Neural cell (in vitro differentiated cells): ENCODE data around the gene C2orf74. TPM values are rescaled to one million over a fixed set of nuclear protein-coding genes. Genes with fewer than 3 reads are reported as not detected.

Source experiments
- H2AFZ ChIP-seq: fragments of 200-600, 300-800 bp; sonication (generic), shearing (Covaris generic); 2 replicates; pipeline ENCODE4 v1.6.0; 2014; ENCODE audit warnings: low read depth, mild to moderate bottlenecking, antibody characterized with exemption, low read length, moderate library complexity
- H3F3A ChIP-seq: fragments of 200-600 bp; shearing (Covaris generic); 2 replicates; pipeline ENCODE4 v1.6.1; 2016; ENCODE audit warnings: mild to moderate bottlenecking, moderate library complexity, mixed read lengths, antibody characterized with exemption, low read length; ENCODE audit not compliant: insufficient read depth, poor library complexity, severe bottlenecking
- H3K27ac ChIP-seq: fragments of 200-600, 300-800 bp; sonication (generic), shearing (Covaris generic); 2 replicates; pipeline ENCODE4 v1.5.1; 2014; ENCODE audit warnings: mild to moderate bottlenecking, low read length, moderate library complexity
- H3K27me3 ChIP-seq: fragments of 300-800, 200-600 bp; sonication (generic), shearing (Covaris generic); 2 replicates; pipeline ENCODE4 v1.6.0; 2014; ENCODE audit warnings: mild to moderate bottlenecking, low read depth, low read length, moderate library complexity; ENCODE audit not compliant: insufficient read depth
- H3K36me3 ChIP-seq: fragments of 300-800, 200-600 bp; sonication (generic), shearing (Covaris generic); 2 replicates; pipeline ENCODE4 v1.5.1; 2014; ENCODE audit warnings: mild to moderate bottlenecking, antibody characterized with exemption, low read length, moderate library complexity; ENCODE audit not compliant: insufficient read depth
- H3K4me2 ChIP-seq: fragments of 300-800, 200-600 bp; sonication (generic), shearing (Covaris generic); 2 replicates; pipeline ENCODE4 v1.6.0; 2014; ENCODE audit warnings: mild to moderate bottlenecking, low read length
- H3K4me3 ChIP-seq: fragments of 300-800, 200-600 bp; sonication (generic), shearing (Covaris generic); 2 replicates; pipeline ENCODE4 v1.5.1; 2014; ENCODE audit warnings: mild to moderate bottlenecking, low read length, moderate library complexity
- H3K79me2 ChIP-seq: fragments of 200-600 bp; shearing (Covaris generic); replicated peaks from 2 replicates; pipeline ENCODE4 v1.6.0; 2014; ENCODE audit warnings: mild to moderate bottlenecking, low read length, moderate library complexity; ENCODE audit not compliant: insufficient read depth
- H3K9ac ChIP-seq: fragments of 300-800, 200-600 bp; sonication (generic), shearing (Covaris generic); 2 replicates; pipeline ENCODE4 v1.6.1; 2016; ENCODE audit warnings: mild to moderate bottlenecking, low read length, mixed read lengths
- H3K9me2 ChIP-seq: fragments of 200-600 bp; shearing (Covaris generic); 2 replicates; pipeline ENCODE4 v1.6.1; 2016; ENCODE audit warnings: mild to moderate bottlenecking, low read length, mixed read lengths; ENCODE audit not compliant: insufficient read depth
- H3K9me3 ChIP-seq: fragments of 200-600, 300-800 bp; sonication (generic), shearing (Covaris generic); 2 replicates; pipeline ENCODE4 v1.6.1; 2016; ENCODE audit warnings: mild to moderate bottlenecking, mixed run types, low read length, moderate library complexity, mixed read lengths
- H4K20me1 ChIP-seq: fragments of 200-600 bp; shearing (Covaris generic); 2 replicates; pipeline ENCODE4 v1.6.1; 2016; ENCODE audit warnings: mild to moderate bottlenecking, mixed run types; ENCODE audit not compliant: insufficient read depth
- EP300 ChIP-seq: fragments of 450-650 bp; conservative IDR thresholded peaks from 2 replicates; pipeline ENCODE4 v1.6.1; 2014; ENCODE audit warnings: antibody characterized with exemption, mild to moderate bottlenecking, moderate library complexity; ENCODE audit not compliant: poor library complexity, severe bottlenecking
- EZH2 ChIP-seq: fragments of 200-600, 300-800 bp; shearing (Covaris generic), sonication (generic); IDR thresholded peaks from 2 replicates; pipeline ENCODE4 v1.6.1; 2014; ENCODE audit warnings: antibody characterized with exemption, low read length, borderline replicate concordance, mild to moderate bottlenecking; ENCODE audit not compliant: insufficient read depth, poor library complexity, severe bottlenecking
- MXI1 ChIP-seq: fragments of 450-650 bp; conservative IDR thresholded peaks from 2 replicates; pipeline ENCODE4 v1.6.1; 2014; ENCODE audit warnings: antibody characterized with exemption, mild to moderate bottlenecking; ENCODE audit not compliant: poor library complexity, severe bottlenecking
- POLR2AphosphoS5 ChIP-seq: IDR thresholded peaks from 2 replicates; pipeline ENCODE4 v1.6.1; 2012
- RAD21 ChIP-seq: fragments of 450-650 bp; conservative IDR thresholded peaks from 2 replicates; pipeline ENCODE4 v1.6.1; 2014; ENCODE audit warnings: antibody characterized with exemption, mild to moderate bottlenecking, moderate library complexity
- REST ChIP-seq: IDR thresholded peaks from 2 replicates; pipeline ENCODE4 v1.6.1; 2012; ENCODE audit warnings: borderline replicate concordance
- SMC3 ChIP-seq: fragments of 450-650 bp; conservative IDR thresholded peaks from 2 replicates; pipeline ENCODE4 v1.6.1; 2014; ENCODE audit warnings: antibody characterized with exemption, mild to moderate bottlenecking, moderate library complexity; ENCODE audit not compliant: poor library complexity
- TAF1 ChIP-seq: IDR thresholded peaks from 2 replicates; pipeline ENCODE4 v1.6.1; 2012; ENCODE audit warnings: low read depth
- polyA plus RNA-seq: library from polyadenylated mRNA; depleted of rRNA; stranded (reverse); fragments of >200 nt; gene quantifications from 2 replicates; pipeline ENCODE4 v1.2.3, GENCODE V29; 2014
- TF ChIP-seq, protein P1 (sequence below): fragments of 450-650 bp; IDR thresholded peaks from 2 replicates; pipeline ENCODE4 v1.5.1; 2014; ENCODE audit warnings: antibody characterized with exemption, mild to moderate bottlenecking, moderate library complexity; ENCODE audit not compliant: poor library complexity, severe bottlenecking

C2orf74 gene
- polyA plus RNA-seq, 1 donor from 2014 or later: 27.1 TPM

DNA sequence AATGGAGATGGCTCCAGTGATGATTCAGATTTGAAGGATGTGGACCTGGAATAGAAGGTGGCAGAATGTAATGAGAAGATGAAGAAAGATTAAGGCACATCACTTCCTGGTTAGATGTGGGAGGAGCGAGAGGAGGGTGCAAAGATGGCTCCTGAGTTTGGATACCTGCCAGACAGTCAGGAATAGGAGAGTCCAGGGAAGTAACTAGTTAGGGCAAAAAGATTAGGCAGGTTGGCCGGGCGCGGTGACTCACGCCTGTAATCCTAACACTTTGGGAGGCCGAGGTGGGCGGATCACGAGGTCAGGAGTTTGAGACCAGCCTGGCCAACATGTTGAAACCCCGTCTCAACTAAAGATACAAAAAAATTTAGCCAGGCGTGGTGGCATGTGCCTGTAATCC, 5.6 kb downstream of the C2orf74 start:
- Histone ChIP-seq H4K20me1 (no peaks in the 10 kb centered on the region), H3K9me2 (no peaks in the 10 kb centered on the region), H3K79me2 (no peaks in the 10 kb centered on the region), H3K9me3 (no peaks in the 10 kb centered on the region), H3K27me3 (no peaks in the 10 kb centered on the region), H3K9ac (no peak overlapping the region), H3K4me3 (no peak overlapping the region), H3K27ac (no peak overlapping the region), H3F3A (no peaks in the 10 kb centered on the region), H2AFZ (no peak overlapping the region), H3K4me2 (no peak overlapping the region), H3K36me3 (peaks cover 6% of the 10 kb centered on the region)
- TF ChIP-seq TAF1 (no peak), EP300 (no peak), SMC3 (no peak), EZH2 (no peak)
- TF ChIP-seq, protein P1, sequence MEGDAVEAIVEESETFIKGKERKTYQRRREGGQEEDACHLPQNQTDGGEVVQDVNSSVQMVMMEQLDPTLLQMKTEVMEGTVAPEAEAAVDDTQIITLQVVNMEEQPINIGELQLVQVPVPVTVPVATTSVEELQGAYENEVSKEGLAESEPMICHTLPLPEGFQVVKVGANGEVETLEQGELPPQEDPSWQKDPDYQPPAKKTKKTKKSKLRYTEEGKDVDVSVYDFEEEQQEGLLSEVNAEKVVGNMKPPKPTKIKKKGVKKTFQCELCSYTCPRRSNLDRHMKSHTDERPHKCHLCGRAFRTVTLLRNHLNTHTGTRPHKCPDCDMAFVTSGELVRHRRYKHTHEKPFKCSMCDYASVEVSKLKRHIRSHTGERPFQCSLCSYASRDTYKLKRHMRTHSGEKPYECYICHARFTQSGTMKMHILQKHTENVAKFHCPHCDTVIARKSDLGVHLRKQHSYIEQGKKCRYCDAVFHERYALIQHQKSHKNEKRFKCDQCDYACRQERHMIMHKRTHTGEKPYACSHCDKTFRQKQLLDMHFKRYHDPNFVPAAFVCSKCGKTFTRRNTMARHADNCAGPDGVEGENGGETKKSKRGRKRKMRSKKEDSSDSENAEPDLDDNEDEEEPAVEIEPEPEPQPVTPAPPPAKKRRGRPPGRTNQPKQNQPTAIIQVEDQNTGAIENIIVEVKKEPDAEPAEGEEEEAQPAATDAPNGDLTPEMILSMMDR: no peak

- no peak overlapping the region for H3K9ac ChIP-seq
- H3K4me2 ChIP-seq: no peak overlapping the region
- no peaks in the 10 kb centered on the region for H3F3A ChIP-seq
- no peaks in the 10 kb centered on the region for H3K36me3 ChIP-seq
- no peak overlapping the region for H2AFZ ChIP-seq
- no peak overlapping the region for H3K4me3 ChIP-seq
- no peaks in the 10 kb centered on the region for H4K20me1 ChIP-seq
- no peak overlapping the region for H3K27ac ChIP-seq
- H3K79me2 ChIP-seq: no peaks in the 10 kb centered on the region
- H3K9me3 ChIP-seq: no peaks in the 10 kb centered on the region
- H3K27me3 ChIP-seq: no peaks in the 10 kb centered on the region
- TF ChIP-seq, protein P1: no peak
- TF ChIP-seq RAD21 (no peak), TAF1 (no peak), MXI1 (no peak), EP300 (no peak), EZH2 (no peak), POLR2AphosphoS5 (no peak), REST (no peak), SMC3 (no peak)
- no peaks in the 10 kb centered on the region for H3K9me2 ChIP-seq
These were observed 10.7 kb downstream of the C2orf74 start for GRCh38 chr2:61172671-61173070.
